G401 (cell line): Measurements from ENCODE around the gene GFY. TPM values are rescaled to one million over a fixed set of nuclear protein-coding genes. Genes with fewer than 3 reads are reported as not detected.

Experiments used
- DNase-seq: peaks from one replicate; pipeline ENCODE4 v3.0.0-alpha.2; 2015; ENCODE audit warnings: low spot score
- in situ Hi-C: cut with HindIII; loops from 2 replicates; pipeline ENCODE4 v1.10.0; 2016; ENCODE audit warnings: low sequenced_read_pairs, mixed read lengths
- total RNA-seq: library from RNA; depleted of rRNA; stranded (reverse); fragments of >200 nt; shearing (Covaris generic); gene quantifications from 2 replicates; pipeline ENCODE4 v1.2.3, GENCODE V29; 2014

GFY gene
- total RNA-seq, 1 experiment from 2014 or later: 1.3 TPM

DNA sequence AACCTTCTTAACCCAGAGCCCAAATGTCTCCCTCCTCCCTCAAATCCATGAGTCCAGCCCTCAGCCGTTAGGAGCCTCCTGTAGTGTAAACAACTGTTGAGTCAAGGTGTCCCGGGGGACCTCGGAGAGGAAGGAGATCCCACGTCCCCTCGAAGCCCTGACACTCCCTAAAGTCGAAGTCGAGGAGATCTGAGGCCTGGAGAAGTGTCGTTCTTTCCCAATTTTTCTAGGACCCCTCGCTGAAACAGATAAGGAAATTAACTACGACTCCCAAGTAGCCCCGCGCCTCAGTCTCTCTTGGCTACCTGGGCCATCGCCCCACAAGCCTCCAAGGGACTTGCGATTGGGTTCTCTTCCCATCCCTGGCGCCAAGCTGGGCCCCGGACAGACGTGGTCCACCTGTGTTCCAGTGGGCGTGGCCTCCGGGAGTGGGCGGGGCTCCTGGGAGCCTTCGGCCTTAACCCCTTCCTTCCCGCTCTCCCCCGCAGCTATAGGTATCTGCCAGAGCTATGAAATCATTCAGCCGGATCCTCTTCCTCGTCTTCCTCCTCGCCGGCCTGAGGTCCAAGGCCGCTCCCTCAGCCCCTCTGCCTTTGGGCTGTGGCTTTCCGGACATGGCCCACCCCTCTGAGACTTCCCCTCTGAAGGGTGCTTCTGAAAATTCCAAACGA is 869 bp downstream of the GFY start:
- in situ Hi-C loops: no loop called here
- no peak for DNase-seq

DNA sequence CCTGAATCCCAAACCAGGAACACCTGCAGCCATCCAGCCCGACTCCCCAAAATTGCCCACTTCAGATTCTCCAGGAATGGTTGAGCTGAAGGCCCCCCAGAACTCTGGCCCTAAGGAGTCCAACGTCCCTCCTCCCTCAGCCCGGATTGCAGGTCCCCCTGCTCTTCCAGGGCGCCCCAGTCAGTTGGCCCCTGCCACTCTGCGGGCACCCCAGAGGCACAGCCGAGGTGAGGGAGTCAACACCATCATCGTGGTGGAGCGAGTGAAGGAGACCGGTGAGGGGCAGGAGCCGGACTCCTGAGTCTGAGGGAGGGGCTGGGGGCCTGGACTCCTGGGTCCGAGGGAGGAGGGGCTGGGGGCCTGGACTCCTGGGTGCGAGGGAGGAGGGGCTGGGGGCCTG is 2.2 kb downstream of the GFY start:
- in situ Hi-C loops: no loop called here
- DNase-seq: no peak

DNA sequence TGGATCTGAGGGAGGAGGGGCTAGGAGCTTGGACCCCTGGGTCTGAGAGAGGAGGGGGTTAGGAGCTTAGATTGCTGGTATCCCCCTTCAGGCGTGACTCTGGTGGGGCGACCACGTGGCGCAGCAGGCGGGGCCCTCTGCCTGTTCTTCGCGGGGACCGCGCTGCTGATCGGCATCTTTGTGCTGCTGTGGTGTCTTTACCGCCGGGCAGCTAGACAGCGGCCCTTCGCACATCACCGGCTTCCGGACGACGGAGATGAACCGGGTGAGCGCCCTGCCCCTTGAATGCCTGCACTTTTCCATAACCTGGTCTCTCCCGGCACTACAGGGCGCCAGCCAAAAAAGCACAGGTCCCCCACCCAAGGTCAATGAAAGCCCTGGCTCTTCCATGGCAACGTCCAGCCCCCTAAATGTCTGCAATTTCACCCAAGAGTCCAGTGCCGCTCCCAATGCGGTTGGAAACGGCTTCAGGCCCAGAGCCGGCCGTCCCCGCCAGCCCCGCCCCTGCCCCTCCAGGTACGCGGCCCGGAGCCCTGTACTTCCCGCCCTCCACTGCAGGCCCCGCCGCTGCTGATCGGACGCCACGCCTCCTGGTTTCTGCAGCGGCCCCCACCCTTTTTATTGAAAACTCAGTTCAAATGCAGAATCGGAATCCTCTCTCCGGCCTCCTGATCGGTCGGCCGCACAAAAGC is 2.8 kb downstream of the GFY start:
- in situ Hi-C loops: no loop called here
- DNase-seq: no peak

DNA sequence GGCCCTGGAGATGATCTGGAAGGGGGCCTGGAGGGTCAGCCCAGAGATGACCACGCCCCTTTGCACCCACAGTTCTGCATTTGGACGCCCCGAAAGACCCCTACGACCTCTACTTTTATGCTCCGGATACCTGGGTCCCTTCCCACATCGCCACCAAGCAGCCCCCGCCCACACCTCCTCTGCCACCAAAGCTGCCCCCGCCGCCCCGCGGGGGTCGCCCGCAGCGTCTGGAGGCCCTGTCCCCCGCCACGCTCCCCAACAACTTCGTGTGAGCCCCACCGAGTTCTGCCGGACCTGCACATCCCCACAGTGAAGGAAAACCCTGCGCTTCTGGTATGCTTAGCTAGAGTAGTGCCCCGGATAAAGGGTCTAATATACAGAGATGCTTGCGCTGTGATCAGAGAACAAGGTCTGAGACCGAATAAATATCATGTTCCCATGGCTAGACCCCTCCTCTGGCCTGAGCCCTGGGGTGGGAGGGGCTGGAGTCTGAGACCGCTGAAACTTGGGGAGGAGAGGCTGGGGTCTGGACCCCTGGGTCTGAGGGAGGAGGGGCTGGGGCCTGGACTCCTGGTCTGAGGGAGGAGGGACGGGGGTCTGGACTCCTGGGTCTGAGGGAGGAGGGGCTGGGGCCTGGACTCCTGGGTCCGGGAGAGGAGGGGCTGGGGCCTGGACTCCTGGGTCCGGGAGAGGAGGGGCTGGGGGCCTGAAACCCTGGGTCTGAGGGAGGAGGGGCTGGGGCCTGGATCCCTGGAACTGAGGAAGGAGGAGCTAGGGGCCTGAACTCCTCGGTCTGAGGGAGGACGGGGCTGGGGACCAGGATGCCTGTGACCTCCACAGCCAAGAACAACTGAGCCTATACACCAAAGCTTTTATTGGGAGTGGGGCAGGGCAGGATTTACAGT is 3.6 kb downstream of the GFY start:
- in situ Hi-C loops: no loop called here
- DNase-seq: no peak

DNA sequence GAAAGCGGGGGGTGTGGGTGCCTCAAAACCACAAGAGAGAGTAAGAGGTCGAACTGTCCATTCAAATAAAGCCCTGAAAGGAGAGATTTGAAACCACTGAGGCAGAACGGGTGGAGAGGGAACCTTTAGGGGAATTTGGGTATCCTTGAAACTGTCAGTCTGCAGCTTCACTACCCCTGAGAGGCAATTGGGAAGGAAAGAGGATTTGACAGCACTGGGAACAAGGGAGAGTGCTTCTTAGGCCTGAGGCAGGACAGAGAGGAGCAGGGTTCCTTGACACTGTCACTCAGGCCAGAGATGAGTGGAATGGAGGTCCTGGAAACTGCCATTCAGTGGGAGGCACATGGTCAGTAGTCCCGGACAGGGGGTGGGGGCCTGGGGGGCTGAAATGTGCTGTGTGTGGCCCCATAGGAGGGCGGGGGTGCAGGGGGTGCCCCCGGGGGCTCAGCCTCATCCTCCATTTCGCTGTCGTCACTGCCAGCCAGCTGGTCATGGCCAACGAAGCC is 5.0 kb downstream of the GFY start:
- in situ Hi-C loops: no loop called here
- DNase-seq: peak; percentile 10

DNA sequence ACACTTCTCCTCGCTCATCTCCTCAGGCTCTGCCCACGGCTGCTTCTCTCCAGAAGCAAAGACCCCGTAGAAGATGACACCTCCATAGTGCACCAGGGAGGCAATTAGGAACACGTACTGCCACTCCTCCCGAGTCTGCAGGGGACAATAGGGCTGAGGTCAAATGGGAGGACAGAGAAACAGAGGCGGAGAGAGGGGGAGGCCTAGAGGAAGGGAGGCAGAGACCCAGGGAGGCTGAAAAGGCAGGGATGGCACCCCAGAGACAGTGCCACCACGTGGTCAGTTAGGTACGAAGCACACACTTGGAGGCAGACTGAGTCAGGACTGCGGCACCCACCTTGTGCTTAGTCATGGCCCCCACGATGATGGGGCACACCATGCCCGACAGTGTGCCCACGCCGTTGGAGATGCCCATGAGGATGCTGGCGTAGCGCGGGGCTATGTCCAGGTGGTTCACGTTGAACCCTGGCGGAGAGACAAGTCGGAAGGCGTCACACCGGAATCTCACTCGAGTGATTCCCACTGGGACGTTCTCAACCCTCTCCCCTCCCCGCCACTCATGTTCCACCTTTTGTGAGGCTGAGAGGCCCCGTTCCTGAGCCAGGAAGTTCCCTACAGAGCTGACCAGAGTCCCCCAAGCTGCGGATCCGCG is 5.6 kb downstream of the GFY start:
- DNase-seq: peak; percentile 43
- in situ Hi-C loops: no loop called here

DNA sequence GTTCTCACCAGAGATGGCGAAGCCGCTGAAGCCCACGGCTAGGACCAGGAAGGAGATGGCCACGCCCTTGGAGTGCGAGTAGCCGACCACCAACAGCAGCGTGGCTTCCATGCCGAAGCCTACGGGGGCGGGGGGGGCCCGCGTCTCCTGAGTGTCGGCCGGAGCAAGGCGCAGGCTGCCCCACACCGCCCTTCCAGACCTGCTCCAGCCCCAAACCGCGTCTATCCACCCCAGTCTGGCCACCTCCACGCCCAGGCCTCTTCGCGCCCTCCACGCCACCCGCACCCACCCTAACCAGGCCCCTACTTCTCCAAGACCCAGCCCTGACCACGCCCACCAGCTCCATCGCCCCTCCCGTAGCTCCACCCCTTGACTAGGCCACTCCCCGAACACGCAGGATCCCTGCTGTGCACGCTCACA is 6.2 kb downstream of the GFY start:
- in situ Hi-C loops: no loop called here
- peak; percentile 20 for DNase-seq

DNA sequence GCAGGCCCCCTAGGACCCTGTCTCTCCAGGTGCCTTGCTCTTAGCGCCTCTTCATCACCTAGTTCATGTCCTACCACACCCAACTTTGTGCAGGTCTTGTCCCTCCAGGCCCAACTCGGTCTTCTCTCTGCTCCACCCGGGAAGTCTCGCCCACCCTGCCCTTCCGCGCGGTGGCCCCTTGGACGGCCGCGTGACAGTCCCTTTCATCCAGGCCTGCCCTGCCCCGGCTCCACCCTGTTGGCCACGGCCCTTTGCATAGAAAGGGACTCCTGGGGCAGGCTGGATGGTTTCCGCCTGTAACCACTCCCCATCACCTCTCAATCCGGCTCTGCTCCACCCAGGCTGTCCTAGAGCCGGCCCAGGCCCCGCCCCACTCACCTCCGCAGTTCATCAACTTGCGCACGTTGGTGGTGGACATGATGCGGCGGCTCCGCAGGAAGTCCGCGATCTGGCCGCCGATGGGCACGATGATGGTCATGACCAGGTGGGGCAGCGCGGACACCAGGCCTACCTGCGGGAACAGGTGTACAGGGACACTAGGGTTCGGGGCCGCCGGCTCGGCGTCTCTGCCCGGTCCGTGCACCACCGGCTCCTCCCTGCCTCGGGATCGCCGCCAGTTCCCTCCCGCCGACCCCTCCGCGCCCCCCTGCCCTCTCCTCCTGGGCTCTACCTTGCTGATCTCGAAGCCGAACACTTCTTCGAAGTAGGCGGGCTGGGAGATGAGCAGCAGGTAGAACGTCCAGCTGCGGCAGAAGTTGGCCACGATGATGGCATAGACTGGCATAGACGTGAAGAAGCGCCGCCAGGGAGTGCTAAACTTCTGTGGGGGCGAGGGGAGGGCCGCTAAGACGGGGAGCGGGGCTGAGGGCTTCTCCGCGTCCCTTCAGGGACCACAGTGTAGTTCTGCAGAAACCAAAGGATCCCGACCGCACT is 7.2 kb downstream of the GFY start:
- peak; percentile 37 for DNase-seq
- in situ Hi-C loops: no loop called here

DNA sequence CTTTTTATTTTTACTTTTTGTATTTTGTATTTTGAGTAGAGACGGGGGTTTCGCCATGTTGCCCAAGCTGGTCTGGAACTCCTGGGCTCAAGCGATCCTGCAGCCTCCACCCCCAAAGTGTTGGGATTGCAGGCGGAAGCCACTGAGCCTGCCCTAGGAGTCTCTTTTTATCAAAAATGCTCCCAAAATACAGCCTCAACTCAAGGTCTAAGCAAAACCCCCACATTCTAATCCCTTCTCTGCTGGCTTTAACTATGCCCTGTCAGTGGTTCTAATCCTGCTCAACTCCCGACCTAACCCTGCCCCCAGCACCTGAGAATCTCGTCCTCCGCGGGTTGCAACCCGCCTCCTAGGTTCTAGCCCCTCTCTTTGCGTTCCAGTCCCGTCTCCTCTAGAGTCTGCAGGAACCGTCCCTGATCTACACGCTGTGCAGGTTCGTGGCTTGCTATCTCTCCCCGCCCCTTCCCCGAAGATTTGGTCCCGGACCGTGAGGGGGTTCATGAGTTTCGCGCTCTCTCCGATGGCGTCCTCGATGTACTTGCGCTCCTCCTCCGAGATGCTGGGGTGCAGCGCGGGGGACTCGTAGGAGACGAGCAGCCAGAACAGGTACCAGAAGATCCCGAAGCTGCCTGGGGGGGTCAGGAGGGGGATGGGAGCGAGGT is 8.2 kb downstream of the GFY start:
- in situ Hi-C loops: no loop called here
- DNase-seq: peak; percentile 11

DNA sequence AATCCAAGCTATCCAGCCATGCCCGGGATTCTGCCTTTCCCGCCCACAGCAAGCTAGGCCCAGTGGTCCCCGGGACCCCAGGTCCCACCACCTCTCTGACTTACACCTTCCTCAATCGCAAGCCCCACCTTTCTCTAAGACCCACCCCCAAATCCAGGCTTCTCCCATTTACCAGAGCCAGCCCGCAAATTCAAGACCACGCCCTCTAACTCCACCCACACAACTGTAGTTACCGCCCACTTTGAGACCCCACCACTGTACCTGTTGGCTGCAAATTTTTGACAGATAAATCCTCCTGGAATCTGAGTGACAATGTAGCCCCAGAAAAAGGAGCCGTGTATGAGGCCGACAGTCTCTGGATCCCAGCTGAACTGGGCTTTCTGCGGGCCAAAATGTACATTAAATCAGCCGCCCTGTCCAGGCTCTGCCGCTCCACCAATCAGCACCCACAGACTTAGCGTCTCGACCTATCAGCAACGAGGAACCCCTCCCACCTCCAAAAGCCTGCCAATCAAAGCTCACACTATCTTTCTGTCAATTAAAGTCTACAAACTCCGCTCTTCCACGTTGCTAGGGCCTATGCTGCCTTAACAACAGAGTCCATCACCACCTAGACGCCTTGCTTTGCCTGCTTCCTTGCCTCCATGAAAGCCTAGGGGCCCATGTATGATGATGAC is 9.9 kb downstream of the GFY start:
- DNase-seq: peak; percentile 92
- in situ Hi-C loops: no loop called here

DNA sequence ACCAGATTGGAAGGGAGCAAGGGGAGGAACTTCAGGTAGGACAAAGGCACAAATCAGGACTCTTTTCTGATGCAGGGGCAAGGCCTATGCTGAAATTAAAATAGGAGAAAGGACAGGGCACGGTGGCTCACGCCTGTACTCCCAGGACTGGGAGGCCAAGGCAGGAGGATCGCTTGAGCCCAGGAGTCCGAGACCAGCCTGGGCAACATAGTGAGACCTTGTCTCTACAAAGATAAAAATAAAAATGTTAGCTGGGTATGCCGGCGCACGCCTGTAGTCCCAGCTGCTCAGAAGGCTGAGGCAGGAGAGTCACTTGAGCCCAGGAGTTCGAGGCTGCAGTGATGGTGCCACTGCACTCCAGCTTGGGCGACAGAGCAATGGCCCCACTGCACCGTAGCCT is 10.5 kb downstream of the GFY start:
- in situ Hi-C loops: no loop called here

DNA sequence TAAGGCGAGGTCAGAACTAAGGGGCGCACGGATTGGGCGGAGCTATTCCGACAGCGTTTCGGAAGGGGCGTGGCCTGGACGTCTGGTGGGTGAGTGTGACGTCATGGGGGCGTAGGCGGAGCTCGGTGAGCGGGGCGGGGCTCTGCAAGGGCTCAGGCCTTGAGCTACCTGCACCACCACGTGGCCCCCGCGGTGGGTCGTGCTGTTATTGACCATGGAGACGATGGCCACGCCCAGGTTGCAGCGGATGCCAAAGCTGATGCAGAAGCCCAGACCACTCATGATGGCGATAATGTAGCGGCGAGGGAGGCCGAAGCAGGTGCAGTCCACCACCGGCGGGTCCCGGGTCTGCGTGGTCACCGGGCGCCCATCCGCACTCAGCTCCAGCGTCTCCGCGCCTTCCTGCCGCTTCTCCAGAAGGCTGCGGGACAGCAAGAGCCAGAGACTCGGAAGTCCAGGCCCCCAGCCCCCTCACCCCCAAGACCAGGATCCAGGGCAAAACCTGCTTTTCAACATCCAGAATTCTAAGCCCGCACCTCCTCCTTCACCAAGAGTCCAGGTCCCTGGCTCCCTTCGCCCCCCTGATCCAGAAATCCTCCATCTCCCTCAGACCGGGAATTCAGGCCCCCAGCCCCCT is 11.3 kb downstream of the GFY start:
- in situ Hi-C loops: no loop called here
- DNase-seq: peak; percentile 73

More for the DNA sequence above, 10.5 kb downstream of the GFY start:
- DNase-seq: no peak

DNA sequence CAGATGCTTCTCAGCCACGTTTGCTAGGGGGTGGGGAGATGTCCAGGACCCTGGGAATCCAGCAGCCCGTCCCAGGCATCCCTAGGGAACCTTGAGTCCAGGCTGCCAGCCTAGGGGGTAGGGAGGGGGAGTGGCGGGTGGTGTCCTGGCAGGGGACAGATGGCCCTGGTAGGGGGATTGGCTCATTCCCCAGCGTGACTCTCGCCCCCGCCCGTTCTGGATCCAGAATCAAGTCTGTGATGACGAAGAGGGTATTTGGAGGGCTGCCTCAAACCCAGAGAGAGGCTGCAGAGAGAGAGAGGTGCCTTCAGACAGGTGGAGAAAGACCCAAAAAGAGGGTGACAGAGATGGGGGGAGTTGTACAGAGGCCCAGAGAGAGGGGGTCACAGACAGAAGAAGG is 12.0 kb downstream of the GFY start:
- in situ Hi-C loops: no loop called here
- peak; percentile 94 for DNase-seq

DNA sequence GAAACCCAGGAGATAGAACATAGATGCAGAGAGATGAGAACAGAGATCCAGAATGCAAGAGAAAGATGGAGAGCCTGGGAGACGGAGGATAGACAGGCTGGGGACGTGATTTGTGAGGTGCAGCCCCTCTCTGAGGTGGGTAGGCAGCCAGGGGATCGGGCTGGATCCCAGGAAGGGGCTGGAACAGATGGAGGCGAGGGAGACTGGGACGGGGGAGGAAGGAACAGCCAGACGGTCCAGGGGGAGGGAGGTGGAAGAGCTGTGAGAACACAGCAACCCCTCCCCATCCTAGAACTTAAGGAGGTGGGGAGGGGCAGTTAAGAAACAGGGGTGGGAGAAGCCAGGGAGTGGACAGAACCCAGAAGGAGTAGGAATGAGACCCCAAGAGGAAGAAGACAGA is 13.1 kb downstream of the GFY start:
- in situ Hi-C loops: no loop called here
- DNase-seq: peak; percentile 77

DNA sequence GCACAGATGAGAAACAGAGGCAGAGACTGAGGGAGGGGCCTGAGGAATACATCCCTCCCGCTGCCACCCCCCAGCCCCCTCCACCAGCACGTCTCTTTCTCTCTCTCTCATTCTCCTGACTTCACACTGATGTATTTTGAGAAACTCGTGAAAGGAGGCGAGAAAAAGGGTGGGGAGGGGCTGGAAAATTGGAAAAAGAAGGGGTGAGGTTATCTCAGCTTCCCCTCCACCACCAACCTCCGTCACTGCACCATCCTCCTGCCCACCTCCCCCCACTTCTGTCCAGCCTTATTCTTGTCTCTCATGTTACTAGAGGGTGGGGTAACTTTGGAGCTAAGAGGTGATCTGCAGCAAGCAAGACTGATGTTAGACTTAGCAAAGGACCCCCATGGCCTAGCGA is 14.6 kb downstream of the GFY start:
- no peak for DNase-seq
- in situ Hi-C loops: no loop called here

DNA sequence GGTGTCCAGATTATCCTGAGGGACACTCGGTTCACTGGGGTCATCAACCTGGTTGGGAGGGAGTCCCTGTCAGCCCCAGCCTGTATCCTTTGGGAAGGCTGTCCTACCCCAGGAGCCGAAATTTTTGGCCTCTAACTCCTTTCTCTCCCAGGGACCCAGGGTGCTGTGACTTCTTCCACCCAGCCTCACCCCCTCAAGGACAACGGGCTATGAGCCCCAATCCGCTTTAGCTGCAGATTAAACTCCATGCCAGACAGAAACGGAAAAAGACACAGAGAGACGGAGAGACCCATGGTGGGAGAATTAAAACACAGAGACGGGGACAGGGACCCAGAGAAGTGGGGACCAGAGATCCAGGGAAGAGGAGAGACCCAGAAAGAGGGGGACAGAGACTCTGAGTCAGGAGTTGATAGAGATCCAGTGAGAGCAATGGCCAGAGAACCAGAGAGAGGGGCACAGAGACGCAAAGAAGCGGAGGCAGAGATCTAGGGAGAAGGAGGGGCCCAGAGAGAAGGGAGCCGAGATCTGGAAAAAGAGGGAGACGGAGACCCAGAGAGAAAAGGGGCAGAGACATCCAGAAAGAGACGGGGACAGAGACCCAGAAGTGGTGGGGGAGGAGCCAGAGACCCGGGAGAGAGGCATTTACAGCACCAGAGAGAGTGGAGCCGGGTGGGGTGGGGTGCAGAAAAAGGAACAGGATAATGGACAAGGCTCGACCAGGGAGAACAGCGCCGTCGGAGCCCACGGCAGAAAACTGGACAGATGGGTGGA is 15.4 kb downstream of the GFY start:
- in situ Hi-C loops: no loop called here
- DNase-seq: peak; percentile 61
